GM21737 (cell line): ENCODE data around the gene NUAK1.

Source experiments
- ATAC-seq: cut with Tn5 transposase; IDR thresholded peaks from one replicate; pipeline ENCODE4 v1.9.1; 2021; ENCODE audit warnings: mild to moderate bottlenecking, moderate library complexity; ENCODE audit not compliant: unreplicated experiment

The NUAK1 gene

DNA sequence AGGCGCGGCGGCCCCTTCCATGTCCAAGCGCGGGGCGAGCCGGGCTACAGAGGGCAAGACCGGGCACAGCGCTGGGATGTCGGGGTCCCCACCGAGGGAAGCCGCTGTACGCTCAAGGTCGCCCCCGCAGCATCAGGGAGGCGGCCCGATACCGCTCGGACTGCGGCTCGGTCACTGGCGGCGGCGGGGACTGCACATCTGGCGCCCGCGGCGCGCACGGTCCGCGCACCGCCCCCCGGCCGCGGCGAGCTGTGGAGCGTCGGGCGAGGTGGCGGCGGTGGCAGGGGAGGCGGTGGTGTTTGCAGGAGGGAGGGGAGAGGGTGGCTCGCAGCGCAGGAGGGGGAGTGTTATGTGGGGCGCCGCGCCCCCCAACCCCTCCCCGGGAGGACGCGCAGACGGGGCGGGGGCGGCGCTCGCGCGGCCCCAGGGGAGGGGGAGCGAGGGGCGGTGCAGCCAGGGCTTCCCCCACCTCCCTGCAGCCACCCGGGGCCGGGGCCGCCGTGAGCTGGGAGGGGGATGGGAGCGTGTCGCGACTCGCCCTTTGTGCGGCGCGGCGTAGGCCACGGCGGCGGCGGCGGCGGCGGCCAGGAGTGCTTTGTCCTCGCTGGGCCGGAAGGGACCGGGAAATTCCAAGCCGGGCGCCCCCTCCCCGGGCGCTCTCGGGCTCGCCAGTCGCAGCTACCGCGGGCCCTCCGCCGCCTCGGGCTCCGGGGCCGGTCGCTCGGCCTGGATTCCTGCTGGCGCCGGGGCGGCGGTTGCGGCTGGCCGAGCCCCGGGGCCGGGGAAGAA is at the start of gene NUAK1:
Gene NUAK1, minus strand, starts transcription at position 322 of the 789 bp plus-strand sequence. Its CDS starts 301 bp downstream, at position 21.
- ATAC-seq: no peak

DNA sequence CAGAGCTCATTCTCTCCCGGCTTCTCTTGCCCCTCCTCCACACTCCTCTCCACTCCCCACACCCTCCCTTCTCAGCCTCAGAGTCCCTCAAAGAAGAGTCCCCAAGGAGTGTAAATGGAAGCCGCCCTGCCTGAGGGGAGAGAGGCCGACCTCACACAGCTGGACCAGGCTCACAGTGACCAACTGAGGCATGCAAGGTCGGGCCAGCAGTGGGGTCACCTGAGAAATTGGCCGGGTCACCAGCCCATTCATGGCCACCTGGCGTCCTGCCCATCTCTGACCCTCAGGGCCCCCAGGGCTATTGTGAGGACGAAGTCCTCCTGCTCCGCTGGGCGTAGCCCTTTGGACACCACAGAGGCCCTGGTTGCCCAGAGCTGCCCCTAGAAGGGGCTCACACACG is 49.5 kb upstream of the NUAK1 start:
- no peak for ATAC-seq

DNA sequence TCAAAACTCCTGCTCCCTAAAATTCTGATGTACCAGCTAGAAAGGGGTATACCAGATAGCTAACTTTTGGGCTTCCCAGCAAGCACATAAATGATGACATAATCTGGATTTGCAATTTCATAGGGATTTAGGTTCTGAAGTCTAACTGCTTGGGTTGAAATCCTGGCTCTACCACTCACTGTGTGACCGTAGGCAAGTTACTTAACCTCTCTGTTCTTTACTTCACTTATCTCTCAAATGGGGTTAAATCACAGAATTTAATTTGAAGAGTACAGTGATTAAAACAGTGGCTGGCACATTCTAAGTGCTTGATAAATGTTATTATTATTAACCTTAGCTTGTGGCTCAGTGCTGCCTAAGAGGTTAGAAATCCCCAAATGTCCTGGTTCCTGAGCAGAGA is 49.1 kb upstream of the NUAK1 start:
- ATAC-seq: no peak

DNA sequence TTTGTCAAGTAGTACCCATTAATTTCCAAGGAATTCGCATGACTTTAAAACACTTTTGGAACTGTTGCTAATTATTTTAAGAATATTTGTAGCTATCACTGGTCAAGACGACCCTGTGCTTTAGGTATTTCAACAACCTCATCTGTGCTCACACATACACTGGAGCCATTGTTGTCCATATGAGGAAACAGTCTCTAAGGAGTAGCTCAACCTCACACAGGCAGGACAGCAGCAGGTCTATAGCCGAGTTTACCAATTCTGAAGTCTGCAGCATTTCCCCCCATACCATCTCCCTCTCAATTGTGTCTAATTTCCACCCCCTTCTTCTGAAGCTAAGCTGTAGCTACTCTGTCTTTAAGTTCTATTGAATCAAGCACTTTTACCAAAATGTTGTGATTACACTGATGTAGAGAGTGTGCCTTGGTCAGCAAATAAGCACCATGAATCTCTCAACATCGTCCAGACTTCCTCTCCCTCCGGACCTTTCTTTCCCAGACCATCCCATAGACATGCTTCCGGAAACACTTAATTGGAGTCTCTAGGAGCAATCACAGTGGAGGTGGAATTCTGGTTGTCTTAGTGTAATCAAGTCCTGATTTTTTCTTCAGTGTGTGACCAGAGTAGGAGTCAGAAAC is 48.5 kb upstream of the NUAK1 start:
- ATAC-seq: no peak

DNA sequence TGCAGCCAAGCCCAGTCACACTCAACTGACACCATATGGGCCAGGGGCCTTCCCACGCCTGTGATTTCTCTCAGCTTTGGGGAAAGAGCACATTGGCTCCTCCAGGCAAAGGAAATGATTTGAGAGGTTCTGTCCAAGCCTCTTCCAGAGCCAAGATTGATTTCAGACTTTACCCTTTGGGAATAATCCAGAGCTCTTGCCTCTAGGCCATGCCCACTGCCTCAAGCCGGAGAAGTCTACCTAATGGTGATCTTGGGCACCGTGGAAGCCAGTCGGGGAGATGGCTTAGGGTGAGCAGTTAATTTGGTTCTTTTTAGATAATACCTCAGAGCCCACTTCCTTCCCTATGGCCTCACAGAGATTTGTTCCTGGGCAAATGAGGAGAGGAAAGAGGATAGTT is 45.0 kb upstream of the NUAK1 start:
- no peak for ATAC-seq

DNA sequence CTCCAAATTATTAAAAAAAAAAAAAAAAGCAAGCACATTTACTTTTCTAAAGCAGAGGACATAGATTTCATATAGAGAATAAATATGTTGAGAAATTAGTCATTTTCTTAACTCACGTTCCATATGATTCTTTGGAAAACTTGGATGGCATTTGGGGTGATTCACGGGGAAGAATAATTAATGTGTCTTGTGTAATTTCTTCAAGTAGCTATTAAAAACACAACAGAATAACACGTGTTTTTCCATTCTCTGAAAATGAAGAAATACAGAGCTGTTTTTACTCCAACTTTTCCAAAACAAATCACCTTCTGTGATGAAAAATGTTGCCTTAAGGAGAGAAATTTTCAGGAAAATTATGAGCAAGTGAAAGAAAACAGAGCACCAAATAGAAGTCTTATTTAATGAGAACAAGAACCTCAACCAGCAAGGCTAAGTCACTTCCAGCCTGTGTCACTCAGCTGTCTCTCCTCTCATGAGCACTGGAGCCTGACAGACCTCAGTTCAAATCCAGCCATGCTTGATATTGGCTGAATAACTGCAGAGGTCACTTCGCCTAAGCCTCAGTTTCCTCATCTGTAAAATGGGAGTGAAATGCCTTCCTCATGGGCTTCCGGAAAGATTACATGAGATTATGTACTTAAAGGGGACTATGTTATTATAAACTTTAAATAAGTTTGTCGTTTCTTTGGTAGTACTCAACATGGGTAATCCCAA is 42.8 kb upstream of the NUAK1 start:
- no peak for ATAC-seq

DNA sequence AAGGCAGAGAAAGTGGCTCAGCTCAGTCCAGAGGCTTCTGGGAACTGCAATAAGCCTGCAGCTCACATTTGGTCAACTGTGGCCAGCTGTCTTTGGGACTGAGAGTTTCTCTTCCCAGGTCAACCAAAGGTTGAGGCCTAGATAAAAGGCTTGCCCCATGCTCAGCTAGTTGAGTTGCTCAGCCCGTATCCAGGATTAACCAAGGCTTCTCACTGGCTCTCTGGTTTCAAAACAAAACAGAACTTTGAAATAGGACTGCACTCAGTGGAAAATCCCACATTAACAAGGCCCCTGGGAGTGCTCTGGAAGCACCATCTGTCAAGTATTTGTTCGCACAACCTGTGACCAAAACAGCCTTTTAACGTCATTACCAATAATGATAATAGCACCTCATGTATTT is 40.3 kb upstream of the NUAK1 start:
- no peak for ATAC-seq

DNA sequence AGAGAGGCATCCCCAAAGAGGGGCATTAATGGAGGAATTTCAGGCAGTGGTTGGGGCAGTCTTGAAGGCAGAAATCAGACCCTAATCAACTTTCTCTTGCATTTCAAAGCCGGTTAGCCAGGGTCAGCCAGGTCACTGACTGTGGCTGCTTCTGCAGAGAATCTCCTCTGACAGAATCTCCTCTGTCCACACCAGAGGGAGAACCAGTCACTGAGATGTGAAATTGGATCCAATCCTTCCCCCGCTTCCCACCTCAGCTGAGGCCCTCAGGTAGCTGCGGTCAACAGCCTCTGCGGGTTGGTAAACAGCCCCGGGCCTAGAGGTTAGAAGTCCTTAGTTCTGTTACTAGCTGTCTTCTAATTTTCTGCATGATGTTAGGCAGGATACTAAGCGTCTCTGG is 39.8 kb upstream of the NUAK1 start:
- ATAC-seq: no peak

DNA sequence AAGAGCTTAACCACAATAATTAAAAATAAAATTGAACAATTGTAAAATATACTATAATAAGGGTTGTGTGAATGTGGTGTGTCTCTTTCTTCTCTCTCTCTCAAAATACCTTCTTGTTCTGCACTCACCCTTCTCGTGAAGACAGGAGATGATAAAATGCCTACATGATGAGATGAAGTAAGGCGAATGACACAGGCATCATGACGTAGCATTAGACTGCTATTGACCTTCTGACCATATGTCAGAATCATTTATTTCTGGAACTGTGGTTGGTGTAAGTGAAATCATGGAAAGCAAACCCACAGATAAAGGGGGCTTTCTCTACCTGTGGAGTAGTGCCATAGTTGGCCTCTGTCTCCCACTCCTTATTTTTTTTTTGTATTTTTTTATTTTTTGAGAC is 37.8 kb upstream of the NUAK1 start:
- ATAC-seq: no peak

DNA sequence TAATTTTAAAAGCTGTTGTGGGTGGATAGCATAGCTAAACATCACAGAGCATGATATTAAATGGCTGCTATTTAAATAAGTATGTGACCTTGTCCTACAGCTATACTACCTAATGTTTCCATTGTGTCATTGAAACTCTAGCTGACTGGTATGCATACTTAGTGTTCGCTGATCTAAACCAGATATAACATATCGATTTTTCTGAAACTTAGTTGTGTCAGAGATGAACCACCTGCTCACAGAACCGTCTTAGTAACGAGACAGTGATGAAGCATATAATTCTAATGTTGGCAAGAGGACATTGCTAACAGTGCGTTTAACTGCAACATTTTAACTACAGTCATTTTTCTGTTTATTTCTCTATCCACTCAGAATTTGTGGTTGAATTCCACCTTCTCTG is 36.1 kb upstream of the NUAK1 start:
- no peak for ATAC-seq

DNA sequence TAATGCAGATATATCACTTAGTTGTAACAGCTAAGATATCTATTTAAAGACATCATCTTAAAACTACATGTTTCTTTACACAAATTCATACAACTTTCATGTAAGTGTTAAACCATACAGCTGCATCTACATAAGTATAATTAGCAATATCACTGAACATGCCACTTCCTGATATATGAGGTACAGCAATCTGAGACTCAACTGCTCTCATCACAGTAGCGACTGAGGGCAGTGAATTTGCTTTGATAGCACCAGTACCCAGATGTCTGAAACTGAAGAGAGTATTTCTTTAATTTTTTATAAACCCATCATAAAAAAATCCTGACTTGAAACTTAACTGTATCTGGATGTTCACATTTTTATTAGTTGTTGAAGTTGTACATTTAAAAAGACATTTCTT is 34.7 kb upstream of the NUAK1 start:
- no peak for ATAC-seq

DNA sequence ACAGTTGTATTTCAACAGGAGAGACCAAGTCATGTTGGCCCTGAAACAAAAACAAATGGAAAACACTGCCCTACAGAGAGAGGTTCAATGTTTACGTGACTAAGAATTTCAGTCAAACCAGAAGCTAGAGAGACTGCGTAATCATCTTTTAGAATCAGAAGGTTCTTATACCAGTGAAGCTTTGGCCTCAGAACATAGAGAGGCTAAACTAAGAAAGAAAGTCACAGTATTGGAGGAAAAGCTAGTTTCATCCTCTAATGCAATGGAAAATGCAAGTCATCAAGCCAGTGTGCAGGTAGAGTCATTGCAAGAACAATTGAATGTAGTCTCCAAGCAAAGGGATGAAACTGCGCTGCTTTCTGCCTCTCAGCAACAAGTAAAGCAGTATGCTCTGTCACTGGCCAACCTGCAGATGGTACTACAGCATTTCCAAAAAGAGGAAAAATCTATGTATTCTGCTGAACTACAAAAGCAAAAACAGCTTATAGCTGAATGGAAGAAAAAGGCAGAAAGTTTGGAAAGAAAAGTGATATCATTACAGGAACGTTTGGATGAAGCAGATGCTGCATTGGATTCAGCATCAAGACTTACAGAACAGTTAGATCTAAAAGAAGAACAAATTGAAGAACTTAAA is 32.5 kb upstream of the NUAK1 start:
- no peak for ATAC-seq

DNA sequence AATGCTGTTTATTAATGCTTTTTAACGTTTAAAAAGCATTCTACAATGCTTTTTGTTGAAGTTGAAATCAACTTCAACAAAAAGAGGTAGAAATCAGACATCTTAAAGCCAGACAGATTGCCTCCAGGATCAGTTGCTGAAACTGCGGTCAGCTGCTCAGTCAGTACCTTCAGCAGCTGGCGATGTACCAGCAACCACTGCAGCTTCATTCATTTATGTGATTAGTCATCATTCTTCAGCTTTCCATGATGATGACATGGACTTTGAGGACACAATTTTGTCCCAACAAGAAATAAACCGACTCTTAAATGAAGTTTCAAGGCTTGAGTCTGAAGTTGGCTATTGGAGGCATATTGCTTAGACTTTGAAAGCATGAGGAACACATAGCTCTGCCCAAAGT is 31.5 kb upstream of the NUAK1 start:
- ATAC-seq: no peak

DNA sequence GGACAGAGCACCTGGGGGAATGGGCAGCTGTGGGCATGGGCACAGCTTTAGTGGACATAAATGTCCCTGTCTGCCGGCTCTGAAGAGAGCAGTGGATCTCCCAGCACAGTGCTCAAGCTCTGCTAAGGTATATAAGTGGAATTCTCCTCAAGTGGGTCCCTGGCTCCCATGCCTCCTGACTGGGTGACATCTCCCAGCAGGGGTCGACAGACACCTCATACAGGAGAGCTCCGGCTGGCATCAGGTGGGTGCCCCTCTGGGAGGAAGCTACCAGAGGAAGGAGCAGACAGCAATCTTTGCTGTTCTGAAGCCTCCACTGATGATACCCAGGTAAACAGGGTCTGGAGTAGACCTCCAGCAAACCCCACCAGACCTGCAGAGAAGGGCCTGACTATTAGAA is 25.0 kb upstream of the NUAK1 start:
- ATAC-seq: no peak

DNA sequence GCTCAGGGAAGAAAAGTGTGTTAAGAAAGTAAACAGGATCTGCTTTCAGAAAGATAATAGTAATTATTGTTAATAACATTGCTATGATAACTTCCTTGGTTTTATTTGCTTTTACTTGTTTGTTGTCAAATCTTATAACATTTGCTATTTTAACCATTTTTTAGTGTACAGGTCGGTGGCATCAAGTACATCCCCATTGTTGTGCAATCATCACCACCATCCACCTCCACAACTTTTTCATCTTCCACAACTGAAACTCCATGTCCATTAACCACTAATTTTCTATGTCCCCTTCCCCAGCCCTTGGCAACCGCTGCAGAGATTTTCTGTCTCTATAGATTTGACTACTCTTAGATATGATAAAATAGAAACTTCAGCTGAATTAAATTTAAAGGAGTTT is 22.7 kb upstream of the NUAK1 start:
- no peak for ATAC-seq

DNA sequence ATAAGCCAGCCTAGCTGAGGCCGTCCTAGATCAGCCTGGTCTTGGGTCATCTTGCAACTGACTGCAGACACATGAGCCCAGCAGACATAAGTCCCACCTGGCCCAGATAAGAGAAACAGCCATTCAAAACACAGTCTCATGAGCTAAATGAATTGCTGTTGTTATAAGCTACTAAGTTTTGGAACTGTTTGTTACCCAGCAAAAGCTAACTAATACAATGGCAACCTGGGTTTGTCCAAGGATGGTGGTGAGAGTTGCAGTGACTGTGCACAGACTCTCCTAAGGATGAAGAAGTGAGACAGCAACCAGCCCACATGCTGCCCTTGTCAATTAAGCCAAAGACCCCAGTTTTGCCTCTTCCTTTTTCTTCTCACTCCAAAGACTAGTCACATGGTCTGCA is 22.2 kb upstream of the NUAK1 start:
- no peak for ATAC-seq

DNA sequence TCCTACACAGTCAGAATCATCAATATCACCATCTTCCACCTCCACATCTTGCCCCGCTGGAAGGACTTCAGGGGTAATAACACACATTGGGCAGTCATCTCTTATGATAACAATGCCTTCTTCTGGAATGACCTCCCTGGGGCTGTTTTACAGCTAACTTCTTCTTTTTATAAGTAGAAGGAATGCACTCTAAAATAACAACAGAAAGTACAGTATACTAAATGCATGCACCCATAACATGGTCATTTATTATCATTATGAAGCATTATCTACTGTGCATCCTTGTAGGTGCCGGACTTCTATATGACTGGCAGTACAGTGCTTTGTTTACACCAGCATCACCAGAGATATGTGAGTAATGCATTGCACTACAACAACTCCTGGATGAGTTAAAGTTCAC is 19.0 kb upstream of the NUAK1 start:
- ATAC-seq: no peak

DNA sequence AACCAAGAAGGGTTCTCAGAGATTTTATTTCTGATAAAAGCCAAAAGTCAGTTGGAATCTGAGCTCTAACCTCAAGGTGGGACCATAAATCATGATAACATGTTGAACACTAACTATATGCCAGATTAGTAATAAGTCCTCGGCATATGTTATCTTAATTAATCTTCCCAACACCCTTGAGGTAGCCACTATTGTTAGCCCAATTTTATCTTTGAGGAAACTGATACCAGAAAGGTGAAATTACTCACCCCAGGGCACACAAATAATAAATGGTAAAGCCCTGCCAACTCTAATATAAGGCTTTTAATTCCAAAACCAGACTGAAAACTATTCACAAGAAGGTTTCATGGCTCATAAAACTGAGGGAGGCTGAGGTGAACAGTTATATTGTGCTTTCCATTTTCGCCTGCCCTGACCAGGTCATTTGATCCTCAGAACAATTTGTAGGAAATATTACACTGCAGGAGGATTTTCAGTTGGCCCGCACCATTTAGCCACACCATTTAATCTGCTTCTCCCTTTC is 16.1 kb upstream of the NUAK1 start:
- no peak for ATAC-seq

DNA sequence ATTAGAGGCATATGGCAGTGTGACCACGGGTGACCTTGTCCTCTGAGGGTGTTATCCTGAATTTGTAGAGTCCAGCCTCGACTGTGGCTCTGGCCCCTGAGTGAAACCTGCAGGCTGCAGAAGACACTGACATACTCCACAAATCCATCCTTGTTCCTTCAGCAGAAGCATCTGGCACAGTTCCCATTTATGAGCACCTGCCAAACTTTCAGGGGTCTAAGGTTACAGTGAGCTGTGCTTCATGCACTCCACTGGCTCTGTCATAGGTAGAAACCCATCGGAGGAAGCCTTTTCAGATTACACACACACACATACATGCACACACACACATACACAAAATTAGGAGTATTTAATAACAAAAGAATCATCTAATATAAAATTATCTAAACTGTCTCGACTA is 13.6 kb upstream of the NUAK1 start:
- ATAC-seq: no peak

DNA sequence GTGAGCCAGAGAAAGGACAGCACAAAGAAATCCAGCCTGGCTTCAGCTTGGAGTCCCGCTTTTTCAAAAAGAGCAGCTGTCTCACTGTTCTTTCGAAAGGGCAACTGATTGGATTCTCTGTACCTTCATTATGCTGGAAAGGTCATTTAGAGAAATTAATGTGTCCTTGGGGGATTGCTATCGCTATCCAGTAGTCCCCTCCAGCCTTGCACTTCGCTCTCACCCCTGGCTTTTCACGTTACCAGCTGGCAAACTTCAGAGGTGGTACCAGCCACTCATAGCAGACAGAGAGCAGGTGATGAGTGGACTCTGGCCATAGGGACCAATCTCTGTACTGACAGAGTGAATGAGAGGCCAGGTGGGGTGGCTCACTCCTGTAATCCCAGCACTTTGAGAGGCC is 11.8 kb upstream of the NUAK1 start:
- ATAC-seq: no peak

DNA sequence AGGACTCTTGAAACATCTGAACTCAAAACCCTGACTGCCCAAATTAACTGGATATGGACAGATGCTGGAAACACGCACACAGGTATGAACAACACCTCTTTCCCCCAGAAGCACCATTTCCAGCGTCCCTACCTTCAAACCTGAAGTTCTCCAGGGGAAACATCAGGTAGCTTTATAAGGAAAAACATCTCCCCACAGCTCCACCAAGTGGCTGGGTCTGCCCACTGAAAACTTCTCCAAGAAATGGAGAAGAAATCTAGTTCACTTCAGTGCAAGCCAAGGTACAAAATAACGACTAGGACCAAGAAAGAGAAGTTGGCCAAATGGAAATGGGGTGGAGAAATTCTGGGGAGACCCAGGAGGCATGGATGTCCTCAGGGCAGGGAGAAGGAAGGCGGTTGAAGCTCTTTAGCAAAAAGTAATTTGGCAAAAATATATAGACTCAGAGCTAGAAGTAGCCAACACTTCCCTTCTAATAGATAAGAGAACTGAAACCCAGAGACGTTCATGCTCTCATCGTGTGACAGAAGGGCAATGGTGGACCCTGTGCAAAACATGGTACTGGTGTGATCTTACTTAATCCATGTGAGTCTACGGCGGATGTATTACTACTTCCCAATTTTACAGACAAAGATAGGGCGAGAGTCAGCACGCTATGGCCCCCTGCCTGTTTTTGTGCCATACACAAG is 10.5 kb upstream of the NUAK1 start:
- ATAC-seq: no peak
